Heart right ventricle (tissue), 16 donors: ENCODE data around the gene KRTAP1-3. TPM values are rescaled to one million over a fixed set of nuclear protein-coding genes. Genes with fewer than 3 reads are reported as not detected.

Experiments used
- ATAC-seq, 8 donors: fragments of 200-7000 bp; cut with Tn5 transposase; one replicate each; pipeline ENCODE4 v1.9.1; 2020; ENCODE audit warnings: mild to moderate bottlenecking in 8 of 8, moderate library complexity in 8 of 8, moderate number of reproducible peaks in 1 of 8
- DNase-seq, 2 donors: peaks; one replicate each; pipeline ENCODE4 v3.0.0-alpha.2; 2020
- H3K27ac ChIP-seq, 10 donors: fragments of 200-600 bp; sonication (generic) in 2 of 10; one replicate each; pipeline versions ENCODE4 v1.5.0 to v1.8.0; 2020 to 2022; ENCODE audit warnings: mild to moderate bottlenecking in 3 of 10
- H3K27me3 ChIP-seq, 7 donors: fragments of 200-600 bp; one replicate each; pipeline ENCODE4 v1.8.0; 2021 to 2022; ENCODE audit warnings: mild to moderate bottlenecking in 2 of 7
- H3K36me3 ChIP-seq, 9 donors: fragments of 200-600 bp; sonication (generic) in 1 of 9; one replicate each; pipeline versions ENCODE4 v1.5.0 to v1.8.0; 2020 to 2022; ENCODE audit warnings: mild to moderate bottlenecking in 2 of 9
- H3K4me1 ChIP-seq, 9 donors: fragments of 200-600 bp; sonication (generic) in 1 of 9; one replicate each; pipeline versions ENCODE4 v1.5.0 to v1.8.0; 2020 to 2022; ENCODE audit warnings: mild to moderate bottlenecking in 4 of 9
- H3K4me3 ChIP-seq, 10 donors: fragments of 200-600 bp; sonication (generic) in 2 of 10; one replicate each; pipeline versions ENCODE4 v1.5.0 to v1.8.0; 2020 to 2022; ENCODE audit warnings: mild to moderate bottlenecking in 7 of 10, moderate library complexity in 2 of 10
- H3K9me3 ChIP-seq, 11 donors: fragments of 200-600 bp in 10 of 11; sonication (generic) in 2 of 11; one replicate each; pipeline versions ENCODE4 v1.5.0 to v1.8.0; 2013 to 2022; ENCODE audit warnings: mild to moderate bottlenecking in 2 of 11, control low read depth in 1 of 11, moderate library complexity in 1 of 11
- CTCF ChIP-seq, 9 donors: fragments of 200-600 bp; sonication (generic) in 2 of 9; IDR thresholded peaks; one replicate each; pipeline versions ENCODE4 v1.5.0 to v1.8.0; 2021 to 2022; ENCODE audit warnings: antibody characterized with exemption in 9 of 9, mild to moderate bottlenecking in 5 of 9, moderate library complexity in 1 of 9
- WGBS, 2 donors: extraction: QIAGEN DNeasy Blood & Tissue Kit; methylation state at CpG; one replicate each; pipeline ENCODE4 v1.1.7; 2013; ENCODE audit warnings: inconsistent platforms in 1 of 2; 5-methylcytosine and 5-hydroxymethylcytosine counted together
- intact Hi-C, 10 donors: fragments of 100-400 bp; cut with DNase I; formaldehyde crosslinking; loops; one replicate each; pipeline versions ENCODE4 v1.11.1 to v1.14.2; 2022
- polyA plus RNA-seq, 2 donors: library from polyadenylated mRNA; stranded (reverse); fragments of 200-250 nt; gene quantifications; one replicate each; pipeline ENCODE4 v1.2.3, GENCODE V29; 2013
- total RNA-seq, 10 donors: library from RNA; stranded (reverse); fragmentation: NEBNext Ultra II Directional in 3 of 10; extraction: Animal tissue kit (Norgen Biotek cat#: 25700) in 3 of 10; gene quantifications; one replicate each; pipeline versions ENCODE4 v1.2.1 to v1.2.4, GENCODE V29; 2021 to 2023
- donor health status: Arrhythmogenic right ventricular cardiomyopathy.
- donor health status: ischemic (EF 13 %, LVEDD 7.1; RV severe dilation, severe dysfunction).
- donor health status: healthy with polysubstance abuse.
- donor health status: DM: no; HTN: yes; CAD: no.
- donor health status: DM: no; HTN: no; CAD: no.
- donor health status: ischemic (EF 25% LVEDD 6.9; RV normal size, moderate dysfunction).
- donor health status: ischemic (EF 25% LVEDD 5.7; RV mildly dilated, moderate dysfunction).
- donor health status: healthy.
- donor health status: DM: yes; HTN: yes; CAD: no.
- donor health status: Ischemic cardiomyopathy.
- donor health status: ischemic (EF 35%, LVEDD 5.7; RV mildly dilated, moderate dysfunction).
- donor health status: nonischemic (EF 11% LVEDD 7.7; RV severe dilation, severe dysfunction).
- donor health status: DM: yes; HTN: yes; CAD: no.
- donor health status: PGD.
- donor health status: ischemic (EF 29% LVEDD 5.4; RV normal size, mild dysfunction).
- donor health status: nonischemic (EF 23%, LVEDD 6.1; RV moderate dilation, normal function).

Gene KRTAP1-3
- total and polyA plus RNA-seq, 12 donors = not detected

- H3K4me1 ChIP-seq = peaks cover 0 to 5% (median 0%) of the 10 kb centered on the region in 9 donors
- intact Hi-C loops = no loop called here
- peaks cover 0 to 4% (median 0%) of the 10 kb centered on the region in 7 donors for H3K27me3 ChIP-seq
- DNase-seq = no peak
- no peak overlapping the region for H3K27ac ChIP-seq
- H3K4me3 ChIP-seq = no peak overlapping the region
- no peaks in the 10 kb centered on the region for H3K36me3 ChIP-seq
- no peak for TF ChIP-seq CTCF (IDR thresholded peaks at IDR 0.05)
- H3K9me3 ChIP-seq = no peaks in the 10 kb centered on the region
- ATAC-seq = no peak
Measured at GRCh38 chr17:41010441-41010840, 24.2 kb downstream of the KRTAP1-3 start.

- H3K9me3 ChIP-seq = no peaks in the 10 kb centered on the region
- ATAC-seq = no peak
- intact Hi-C loops = no loop called here
- no peak for TF ChIP-seq CTCF (IDR thresholded peaks at IDR 0.05)
- peaks cover 0 to 3% (median 0%) of the 10 kb centered on the region in 7 donors for H3K27me3 ChIP-seq
- no peak overlapping the region for H3K27ac ChIP-seq
- no peak for DNase-seq
- H3K4me1 ChIP-seq = peaks cover 0 to 5% (median 0%) of the 10 kb centered on the region in 9 donors
- H3K4me3 ChIP-seq = no peak overlapping the region
- 81 to 85% methylated on average over 1 of the region's 1 CpG for WGBS, 2 donors
- H3K36me3 ChIP-seq = no peaks in the 10 kb centered on the region
Measured at GRCh38 chr17:41009936-41010335, 24.7 kb downstream of the KRTAP1-3 start.

- TF ChIP-seq CTCF (IDR thresholded peaks at IDR 0.05) = no peak
- Histone ChIP-seq H3K27ac (no peak overlapping the region), H3K27me3 (peaks cover 0 to 3% (median 0%) of the 10 kb centered on the region in 7 donors), H3K4me3 (no peak overlapping the region), H3K4me1 (peaks cover 0 to 5% (median 0%) of the 10 kb centered on the region in 9 donors), H3K36me3 (no peaks in the 10 kb centered on the region), H3K9me3 (no peaks in the 10 kb centered on the region)
- WGBS, 2 donors = 44 to 46% methylated on average over 4 of the region's 4 CpGs
- DNase-seq (no peak), ATAC-seq (no peak)
- intact Hi-C loops = no loop called here
Measured at GRCh38 chr17:41009301-41009760, 25.3 kb downstream of the KRTAP1-3 start.

GRCh38 chr17:41008811-41009210, 25.9 kb downstream of the KRTAP1-3 start, which contains the start of gene KRTAP3-1:
TSS of gene KRTAP3-1 (minus strand) at chr17:41009128. CDS start at chr17:41009074, 54 bp downstream.
- no peak for TF ChIP-seq CTCF (IDR thresholded peaks at IDR 0.05)
- Histone ChIP-seq H3K27me3 (peaks cover 0 to 8% (median 0%) of the 10 kb centered on the region in 7 donors), H3K36me3 (no peaks in the 10 kb centered on the region), H3K9me3 (no peaks in the 10 kb centered on the region), H3K27ac (no peak within 1 kb of the TSS), H3K4me3 (no peak within 1 kb of the TSS), H3K4me1 (peaks cover 0 to 5% (median 0%) of the 10 kb centered on the region in 9 donors)
- DNase-seq (no peak), ATAC-seq (no peak)
- WGBS, 2 donors = 79 to 82% methylated on average over 8 of the region's 8 CpGs
- intact Hi-C loops = no loop called here
